HG03108 (cell line): ENCODE data around the gene DNAH5.

Source experiments
- ATAC-seq: cut with Tn5 transposase; IDR thresholded peaks from one replicate; pipeline ENCODE4 v1.9.1; 2021; ENCODE audit warnings: moderate library complexity; ENCODE audit not compliant: unreplicated experiment

The DNAH5 gene

GRCh38 chr5:13708906-13709305 is 235.6 kb downstream of the DNAH5 start:
- ATAC-seq = no peak

GRCh38 chr5:13708432-13708831 is 236.1 kb downstream of the DNAH5 start:
- no peak for ATAC-seq

GRCh38 chr5:13704396-13704795 is 240.1 kb downstream of the DNAH5 start:
- no peak for ATAC-seq

GRCh38 chr5:13700626-13701025 is 243.9 kb downstream of the DNAH5 start:
- ATAC-seq = no peak

- ATAC-seq = no peak
Observed at GRCh38 chr5:13698885-13699284, 245.6 kb downstream of the DNAH5 start.

- ATAC-seq = no peak
Observed at GRCh38 chr5:13695076-13695712, 249.3 kb downstream of the DNAH5 start.

- ATAC-seq = no peak
Observed at GRCh38 chr5:13692172-13692571, 252.3 kb downstream of the DNAH5 start.

GRCh38 chr5:13676531-13676930 is 268.0 kb downstream of the DNAH5 start:
- no peak for ATAC-seq

GRCh38 chr5:13674391-13674790 is 270.1 kb downstream of the DNAH5 start:
- ATAC-seq = no peak

GRCh38 chr5:13673511-13673910 is 271.0 kb downstream of the DNAH5 start:
- no peak for ATAC-seq

- ATAC-seq = no peak
Observed at GRCh38 chr5:13664377-13664776, 280.1 kb downstream of the DNAH5 start.

- no peak for ATAC-seq
Observed at GRCh38 chr5:13662626-13663025, 281.9 kb downstream of the DNAH5 start.

GRCh38 chr5:13661272-13661671 is 283.2 kb downstream of the DNAH5 start:
- no peak for ATAC-seq

- no peak for ATAC-seq
Observed at GRCh38 chr5:13660072-13660471, 284.4 kb downstream of the DNAH5 start.

GRCh38 chr5:13659391-13659790 is 285.1 kb downstream of the DNAH5 start:
- ATAC-seq = no peak

- ATAC-seq = no peak
Observed at GRCh38 chr5:13658761-13659160, 285.7 kb downstream of the DNAH5 start.

- ATAC-seq = no peak
Observed at GRCh38 chr5:13658152-13658551, 286.3 kb downstream of the DNAH5 start.

GRCh38 chr5:13653709-13654108 is 290.8 kb downstream of the DNAH5 start:
- ATAC-seq = no peak

- no peak for ATAC-seq
Observed at GRCh38 chr5:13649656-13650055, 294.8 kb downstream of the DNAH5 start.

GRCh38 chr5:13648822-13649221 is 295.7 kb downstream of the DNAH5 start:
- no peak for ATAC-seq

- no peak for ATAC-seq
Observed at GRCh38 chr5:13643734-13644133, 300.8 kb downstream of the DNAH5 start.

- ATAC-seq = no peak
Observed at GRCh38 chr5:13643196-13643595, 301.3 kb downstream of the DNAH5 start.
